ENCODE data around the gene BANF2.

DNA sequence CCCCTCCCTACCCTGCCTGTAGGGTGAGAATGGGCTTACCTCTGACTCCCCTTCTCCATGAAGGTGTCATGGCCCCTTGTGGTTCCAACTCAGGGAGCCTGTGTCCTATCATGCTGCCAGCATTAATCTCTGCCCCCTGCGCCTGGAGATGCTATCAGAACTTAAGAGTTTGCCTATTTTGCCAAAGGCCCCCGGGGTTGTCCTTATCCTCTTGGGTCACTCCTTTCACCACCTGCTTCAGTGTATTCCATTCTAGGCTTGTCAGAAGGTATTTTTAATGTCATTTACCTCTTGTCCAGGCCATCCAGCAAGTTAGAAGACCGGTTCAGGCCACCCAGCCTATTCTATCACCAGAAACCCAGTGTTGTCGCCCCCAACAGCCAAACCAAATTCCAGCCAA lies 28.2 kb upstream of the BANF2 start:
- TF ChIP-seq, protein P1, sequence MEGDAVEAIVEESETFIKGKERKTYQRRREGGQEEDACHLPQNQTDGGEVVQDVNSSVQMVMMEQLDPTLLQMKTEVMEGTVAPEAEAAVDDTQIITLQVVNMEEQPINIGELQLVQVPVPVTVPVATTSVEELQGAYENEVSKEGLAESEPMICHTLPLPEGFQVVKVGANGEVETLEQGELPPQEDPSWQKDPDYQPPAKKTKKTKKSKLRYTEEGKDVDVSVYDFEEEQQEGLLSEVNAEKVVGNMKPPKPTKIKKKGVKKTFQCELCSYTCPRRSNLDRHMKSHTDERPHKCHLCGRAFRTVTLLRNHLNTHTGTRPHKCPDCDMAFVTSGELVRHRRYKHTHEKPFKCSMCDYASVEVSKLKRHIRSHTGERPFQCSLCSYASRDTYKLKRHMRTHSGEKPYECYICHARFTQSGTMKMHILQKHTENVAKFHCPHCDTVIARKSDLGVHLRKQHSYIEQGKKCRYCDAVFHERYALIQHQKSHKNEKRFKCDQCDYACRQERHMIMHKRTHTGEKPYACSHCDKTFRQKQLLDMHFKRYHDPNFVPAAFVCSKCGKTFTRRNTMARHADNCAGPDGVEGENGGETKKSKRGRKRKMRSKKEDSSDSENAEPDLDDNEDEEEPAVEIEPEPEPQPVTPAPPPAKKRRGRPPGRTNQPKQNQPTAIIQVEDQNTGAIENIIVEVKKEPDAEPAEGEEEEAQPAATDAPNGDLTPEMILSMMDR (IDR thresholded peaks at IDR 0.05; ENCODE audit: low read depth, low read length, missing input control) = no peak
- TF ChIP-seq RAD21 (IDR thresholded peaks at IDR 0.05) (no peak), REST (IDR thresholded peaks at IDR 0.05) (no peak), JUND (IDR thresholded peaks at IDR 0.05) (no peak), FOXA2 (IDR thresholded peaks at IDR 0.05) (no peak), GABPA (IDR thresholded peaks at IDR 0.05 in 1 of 2, conservative IDR thresholded peaks at IDR 0.05 in 1 of 2) (no peak)

All from liver (tissue), 3 donors.